ENCODE measurements around the gene ZNF569.
"Not testable (repeated sequence)": the region's sequence is repeated elsewhere in the genome, so short reads cannot be mapped to it uniquely, and the experiment has no call there.

Gene ZNF569

GRCh38 chr19:37403403-37403802, 63.8 kb downstream of the ZNF569 start:
- TF ChIP-seq CTCF (IDR thresholded peaks at IDR 0.05; ENCODE audit: control insufficient read depth, extremely low read depth, insufficient read depth): no peak
- no peak overlapping the region for H3K4me3 ChIP-seq (ENCODE audit: low read depth, low read length)
- DNase-seq (ENCODE audit: low read depth): no peak

GRCh38 chr19:37401078-37401477, 66.2 kb downstream of the ZNF569 start:
- DNase-seq (ENCODE audit: low read depth): no peak
- TF ChIP-seq CTCF (IDR thresholded peaks at IDR 0.05; ENCODE audit: control insufficient read depth, extremely low read depth, insufficient read depth): no peak
- H3K4me3 ChIP-seq (ENCODE audit: low read depth, low read length): no peak overlapping the region

GRCh38 chr19:37391399-37391798, 75.8 kb downstream of the ZNF569 start:
- not testable (repeated sequence) for H3K4me3 ChIP-seq (ENCODE audit: low read depth, low read length); DNase-seq (ENCODE audit: low read depth)

GRCh38 chr19:37389234-37389633, 78.0 kb downstream of the ZNF569 start:
- no peak for DNase-seq (ENCODE audit: low read depth)
- no peak for TF ChIP-seq CTCF (IDR thresholded peaks at IDR 0.05; ENCODE audit: control insufficient read depth, extremely low read depth, insufficient read depth)
- no peak overlapping the region for H3K4me3 ChIP-seq (ENCODE audit: low read depth, low read length)

- peak; percentile 92 for DNase-seq (ENCODE audit: low read depth)
- peak within 1 kb of the TSS; percentile 66 for H3K4me3 ChIP-seq (ENCODE audit: low read depth, low read length)
- no peak for TF ChIP-seq CTCF (IDR thresholded peaks at IDR 0.05; ENCODE audit: control insufficient read depth, extremely low read depth, insufficient read depth)
Observed at GRCh38 chr19:37370880-37371661, 96.2 kb downstream of the ZNF569 start, which contains the start of gene ZNF527. ZNF527 (plus strand) TSS chr19:37371099; CDS start chr19:37374199, 3,100 bp downstream.

GRCh38 chr19:37370386-37370879, 96.8 kb downstream of the ZNF569 start:
- H3K4me3 ChIP-seq (ENCODE audit: low read depth, low read length): peak overlapping the region; percentile 66
- not testable (repeated sequence) for DNase-seq (ENCODE audit: low read depth)

GRCh38 chr19:37362733-37363132, 104.5 kb downstream of the ZNF569 start:
- no peak for DNase-seq (ENCODE audit: low read depth)
- TF ChIP-seq CTCF (IDR thresholded peaks at IDR 0.05; ENCODE audit: control insufficient read depth, extremely low read depth, insufficient read depth): peak; percentile 43
- H3K4me3 ChIP-seq (ENCODE audit: low read depth, low read length): no peak overlapping the region

- no peak overlapping the region for H3K4me3 ChIP-seq (ENCODE audit: low read depth, low read length)
- no peak for DNase-seq (ENCODE audit: low read depth)
- TF ChIP-seq CTCF (IDR thresholded peaks at IDR 0.05; ENCODE audit: control insufficient read depth, extremely low read depth, insufficient read depth): no peak
Observed at GRCh38 chr19:37361994-37362393, 105.2 kb downstream of the ZNF569 start.
